ENCODE measurements around the gene AAMP. TPM values are rescaled to one million over a fixed set of nuclear protein-coding genes. Genes with fewer than 3 reads are reported as not detected.

Gene AAMP
- total RNA-seq, 4 donors from 2014 or later = 104 to 169 (median 144) TPM

- H3K36me3 ChIP-seq = peaks cover 51 to 100% (median 79%) of the 10 kb centered on the region in 4 donors
- 0% methylated on average over 1 of the region's 1 CpG for WGBS
These were observed 39.1 kb downstream of the AAMP start for GRCh38 chr2:218230882-218231281.

DNA sequence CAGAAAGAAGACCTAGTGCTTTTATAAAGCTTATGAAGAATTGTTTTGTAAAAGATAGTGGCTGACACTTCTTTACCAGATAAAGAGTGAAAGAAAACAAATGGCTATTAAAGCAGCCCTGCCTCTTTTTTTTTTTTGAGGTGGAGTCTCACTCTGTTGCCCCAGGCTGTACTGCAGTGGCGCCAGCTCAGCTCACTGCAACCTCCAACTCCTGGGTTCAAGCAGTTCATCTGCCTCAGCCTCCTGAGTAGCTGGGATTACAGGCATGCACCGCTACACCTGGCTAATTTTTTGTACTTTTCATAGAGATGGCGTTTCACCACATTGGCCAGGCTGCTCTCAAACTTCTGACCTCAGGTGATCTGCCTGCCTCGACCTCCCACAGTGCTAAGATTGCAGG lies 40.1 kb downstream of the AAMP start:
- Histone ChIP-seq H3K4me1 (peaks cover 29 to 52% (median 42%) of the 10 kb centered on the region in 4 donors), H3K9me3 (no peaks in the 10 kb centered on the region), H3K4me3 (no peak overlapping the region), H3K36me3 (peaks cover 41 to 94% (median 76%) of the 10 kb centered on the region in 4 donors), H3K27ac (replicated peaks in 1 of 4) (peak overlapping the region; percentile 49 to 66 (median 60)), H3K27me3 (no peaks in the 10 kb centered on the region)
- TF ChIP-seq, protein P1, sequence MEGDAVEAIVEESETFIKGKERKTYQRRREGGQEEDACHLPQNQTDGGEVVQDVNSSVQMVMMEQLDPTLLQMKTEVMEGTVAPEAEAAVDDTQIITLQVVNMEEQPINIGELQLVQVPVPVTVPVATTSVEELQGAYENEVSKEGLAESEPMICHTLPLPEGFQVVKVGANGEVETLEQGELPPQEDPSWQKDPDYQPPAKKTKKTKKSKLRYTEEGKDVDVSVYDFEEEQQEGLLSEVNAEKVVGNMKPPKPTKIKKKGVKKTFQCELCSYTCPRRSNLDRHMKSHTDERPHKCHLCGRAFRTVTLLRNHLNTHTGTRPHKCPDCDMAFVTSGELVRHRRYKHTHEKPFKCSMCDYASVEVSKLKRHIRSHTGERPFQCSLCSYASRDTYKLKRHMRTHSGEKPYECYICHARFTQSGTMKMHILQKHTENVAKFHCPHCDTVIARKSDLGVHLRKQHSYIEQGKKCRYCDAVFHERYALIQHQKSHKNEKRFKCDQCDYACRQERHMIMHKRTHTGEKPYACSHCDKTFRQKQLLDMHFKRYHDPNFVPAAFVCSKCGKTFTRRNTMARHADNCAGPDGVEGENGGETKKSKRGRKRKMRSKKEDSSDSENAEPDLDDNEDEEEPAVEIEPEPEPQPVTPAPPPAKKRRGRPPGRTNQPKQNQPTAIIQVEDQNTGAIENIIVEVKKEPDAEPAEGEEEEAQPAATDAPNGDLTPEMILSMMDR (IDR thresholded peaks at IDR 0.05) = no peak
- no peak for TF ChIP-seq EP300 (IDR thresholded peaks at IDR 0.05)
- no peak for TF ChIP-seq POLR2AphosphoS5 (IDR thresholded peaks at IDR 0.05)
- no peak for TF ChIP-seq POLR2A (IDR thresholded peaks at IDR 0.05; ENCODE audit: low read depth)
- intact Hi-C loops (cut with DNase I) = no loop called here
- 80% methylated on average over 4 of the region's 4 CpGs for WGBS
- DNase-seq (ENCODE audit: extremely low spot score) = no peak

More at GRCh38 chr2:218230882-218231281, 39.1 kb downstream of the AAMP start:
- Histone ChIP-seq H3K9me3 (no peaks in the 10 kb centered on the region), H3K27me3 (no peaks in the 10 kb centered on the region), H3K4me3 (no peak overlapping the region), H3K27ac (replicated peaks in 1 of 4) (peak overlapping the region in 1 of 4 donors; percentile 61), H3K4me1 (peaks cover 29 to 50% (median 39%) of the 10 kb centered on the region in 4 donors)
- no peak for DNase-seq (ENCODE audit: extremely low spot score)
- intact Hi-C loops (cut with DNase I) = no loop called here
- TF ChIP-seq, protein P1 (IDR thresholded peaks at IDR 0.05) = peak in 1 of 3 experiments; percentile 6
- no peak for TF ChIP-seq POLR2A (IDR thresholded peaks at IDR 0.05; ENCODE audit: low read depth)

- H3K9me3 ChIP-seq = no peaks in the 10 kb centered on the region
- DNase-seq (ENCODE audit: extremely low spot score) = no peak
- peak overlapping the region; percentile 60 to 66 (median 60) for H3K27ac ChIP-seq (replicated peaks in 1 of 4)
- TF ChIP-seq EP300 (IDR thresholded peaks at IDR 0.05) (no peak), POLR2A (IDR thresholded peaks at IDR 0.05; ENCODE audit: low read depth) (no peak), POLR2AphosphoS5 (IDR thresholded peaks at IDR 0.05) (no peak)
- TF ChIP-seq, protein P1 (IDR thresholded peaks at IDR 0.05) = no peak
- H3K27me3 ChIP-seq = no peaks in the 10 kb centered on the region
- intact Hi-C loops (cut with DNase I) = no loop called here
- no peak overlapping the region for H3K4me3 ChIP-seq
- H3K36me3 ChIP-seq = peaks cover 35 to 94% (median 73%) of the 10 kb centered on the region in 4 donors
- peaks cover 29 to 57% (median 43%) of the 10 kb centered on the region in 4 donors for H3K4me1 ChIP-seq
- WGBS = 28% methylated on average over 3 of the region's 3 CpGs
These were observed 40.7 kb downstream of the AAMP start for GRCh38 chr2:218229239-218229638.

DNA sequence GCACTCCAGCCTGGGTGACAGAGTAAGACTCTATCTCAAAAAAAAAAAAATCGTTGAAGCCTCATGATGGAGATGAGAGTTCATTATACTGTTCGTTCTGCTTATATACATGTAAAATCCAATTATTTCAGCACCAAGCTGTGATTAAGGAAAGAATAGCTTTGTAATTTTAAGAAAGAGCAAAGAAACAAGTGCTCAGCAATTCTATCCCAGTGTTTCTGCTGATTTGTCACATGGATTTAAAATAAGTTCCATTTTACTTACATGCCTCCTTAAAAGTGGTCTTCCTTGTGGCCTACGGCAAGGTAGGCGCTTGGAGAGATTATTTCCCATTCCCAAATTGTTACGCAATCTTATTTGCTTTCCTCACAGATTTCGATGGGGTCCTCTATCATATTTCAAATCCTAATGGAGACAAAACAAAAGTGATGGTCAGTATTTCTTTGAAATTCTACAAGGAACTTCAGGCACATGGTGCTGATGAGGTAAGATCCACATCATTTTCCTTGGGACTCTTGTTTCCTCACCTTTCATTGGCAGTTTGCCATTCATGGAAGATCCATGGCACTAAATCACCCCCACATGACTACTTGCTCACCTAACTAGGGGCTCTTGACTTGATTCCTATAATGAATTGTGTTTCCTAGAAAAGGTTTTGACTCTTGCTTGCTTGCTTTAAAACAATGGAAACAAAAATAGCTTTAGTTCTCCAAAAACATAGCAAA lies 41.4 kb downstream of the AAMP start:
- Histone ChIP-seq H3K27me3 (no peaks in the 10 kb centered on the region), H3K27ac (replicated peaks in 1 of 4) (peak overlapping the region; percentile 60 to 66 (median 60)), H3K4me1 (peaks cover 34 to 60% (median 47%) of the 10 kb centered on the region in 4 donors), H3K9me3 (no peaks in the 10 kb centered on the region), H3K36me3 (peaks cover 35 to 87% (median 72%) of the 10 kb centered on the region in 4 donors), H3K4me3 (no peak overlapping the region)
- 92% methylated on average over 6 of the region's 6 CpGs for WGBS
- TF ChIP-seq POLR2AphosphoS5 (IDR thresholded peaks at IDR 0.05) (no peak), POLR2A (IDR thresholded peaks at IDR 0.05; ENCODE audit: low read depth) (no peak), EP300 (IDR thresholded peaks at IDR 0.05) (no peak)
- TF ChIP-seq, protein P1 (IDR thresholded peaks at IDR 0.05) = no peak
- intact Hi-C loops (cut with DNase I) = no loop called here
- no peak for DNase-seq (ENCODE audit: extremely low spot score)

All from esophagus muscularis mucosa (tissue), 4 donors.